BLaER1 treated with 17β-estradiol and CSF1 and Interleukin-3, amounts not matched to agents 10 nM and 100 nM (cell line): ENCODE measurements around the gene CCDC174.
"Not testable (repeated sequence)": the region's sequence is repeated elsewhere in the genome, so short reads cannot be mapped to it uniquely, and the experiment has no call there.

Source experiments
- H3K27ac ChIP-seq, 11 experiments: shearing (Covaris generic); formaldehyde crosslinking; 2 replicates each; pipeline ENCODE4 v1.8.1; 2022
- H3K27me3 ChIP-seq, 11 experiments: shearing (Covaris generic); formaldehyde crosslinking; 2 replicates each; pipeline ENCODE4 v1.8.1; 2022
- H3K36me3 ChIP-seq, 11 experiments: shearing (Covaris generic); formaldehyde crosslinking; 2 replicates each; pipeline ENCODE4 v1.8.1; 2022
- H3K4me1 ChIP-seq, 10 experiments: shearing (Covaris generic); formaldehyde crosslinking; 2 replicates each; pipeline ENCODE4 v1.8.1; 2022
- H3K4me2 ChIP-seq, 11 experiments: shearing (Covaris generic); formaldehyde crosslinking; 2 replicates each; pipeline ENCODE4 v1.8.1; 2022
- H3K4me3 ChIP-seq, 10 experiments: shearing (Covaris generic); formaldehyde crosslinking; 2 replicates each; pipeline ENCODE4 v1.8.1; 2022
- H3K9ac ChIP-seq, 11 experiments: shearing (Covaris generic); formaldehyde crosslinking; 2 replicates each; pipeline ENCODE4 v1.8.1; 2022
- H3K9me3 ChIP-seq, 11 experiments: shearing (Covaris generic); formaldehyde crosslinking; replicated peaks in 1 of 11; 2 replicates each; pipeline ENCODE4 v1.8.1; 2022
- H4K20me1 ChIP-seq, 11 experiments: shearing (Covaris generic); formaldehyde crosslinking; 2 replicates each; pipeline ENCODE4 v1.8.1; 2022
- Cebpa-rat ChIP-seq, 11 experiments: shearing (Covaris generic); IDR thresholded peaks; 2 replicates each; pipeline ENCODE4 v1.8.1; 2022

The CCDC174 gene

GRCh38 chr3:14651440-14652251, at the start of gene CCDC174:
TSS of gene CCDC174 (plus strand) at chr3:14651762. CDS start at chr3:14651837, 75 bp downstream.
- peak within 1 kb of the TSS; percentile 75 to 94 (median 86) for H3K4me2 ChIP-seq
- H3K27ac ChIP-seq = peak within 1 kb of the TSS; percentile 82 to 96 (median 90)
- no peaks in the 10 kb centered on the region for H3K27me3 ChIP-seq
- H3K4me3 ChIP-seq = peak within 1 kb of the TSS; percentile 70 to 90 (median 80)
- H3K4me1 ChIP-seq = peaks cover 24 to 39% (median 29%) of the 10 kb centered on the region in 10 experiments
- H3K9me3 ChIP-seq = no peaks in the 10 kb centered on the region
- peaks cover 0 to 8% (median under 1%) of the 10 kb centered on the region in 11 experiments; a peak in 6 of 22 replicates for H4K20me1 ChIP-seq
- TF ChIP-seq Cebpa-rat (IDR thresholded peaks at IDR 0.05) = no peak
- H3K36me3 ChIP-seq = peaks cover 19 to 33% (median 21%) of the 10 kb centered on the region in 11 experiments
- peak within 1 kb of the TSS; percentile 82 to 98 (median 93) for H3K9ac ChIP-seq

DNA sequence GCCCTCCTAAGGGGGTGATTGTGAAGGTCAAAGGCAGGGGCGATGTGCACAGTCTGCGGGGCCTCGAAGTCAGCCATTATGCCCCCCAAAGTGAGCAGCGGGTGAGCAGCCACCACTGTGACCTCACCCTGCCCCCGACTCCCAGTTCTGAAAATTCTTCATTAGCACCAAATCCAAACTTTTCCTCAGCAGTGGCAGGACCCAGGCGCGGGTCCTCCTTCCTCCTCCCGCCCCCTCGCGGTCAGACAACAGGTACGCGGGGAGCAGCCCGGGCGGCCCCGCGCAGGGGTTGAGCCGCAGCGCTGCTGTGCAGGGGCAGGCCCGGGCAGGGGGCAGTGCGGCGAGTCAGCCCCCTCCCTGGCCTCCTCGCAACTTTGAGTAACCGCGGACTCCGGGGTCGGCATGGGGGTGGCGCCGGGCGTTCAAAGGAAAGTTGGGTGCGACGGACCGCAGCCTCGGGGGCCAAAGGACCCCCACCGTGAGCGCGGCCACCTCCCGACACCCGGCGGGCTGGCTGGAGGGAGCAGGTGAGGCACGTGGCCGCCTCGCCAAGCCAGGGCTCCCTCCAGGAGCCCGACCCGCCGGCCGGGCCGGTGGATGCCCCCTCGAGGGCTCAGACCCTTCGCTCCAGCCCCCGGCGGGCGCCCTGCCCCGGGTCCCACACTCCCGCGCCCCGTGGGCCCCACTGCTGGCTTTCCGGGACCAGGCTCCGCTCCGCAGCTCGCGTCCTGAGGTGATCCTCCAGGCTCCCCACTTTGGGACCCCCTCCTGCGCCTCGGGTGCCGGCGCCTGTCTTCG, 49.4 kb upstream of the CCDC174 start:
- no peak overlapping the region for H3K4me2 ChIP-seq
- no peak overlapping the region for H3K4me3 ChIP-seq
- H3K9me3 ChIP-seq = peaks cover 0 to 7% (median 0%) of the 10 kb centered on the region in 11 experiments; a peak in 4 of 22 replicates
- no peak overlapping the region for H3K9ac ChIP-seq
- no peaks in the 10 kb centered on the region for H3K36me3 ChIP-seq
- peaks cover 0 to 29% (median 12%) of the 10 kb centered on the region in 11 experiments; a peak in 8 of 22 replicates for H3K27me3 ChIP-seq
- peaks cover 0 to 15% (median 0%) of the 10 kb centered on the region in 11 experiments; a peak in 4 of 22 replicates for H4K20me1 ChIP-seq
- H3K27ac ChIP-seq = no peak overlapping the region
- peaks cover 0 to 16% (median 7%) of the 10 kb centered on the region in 10 experiments; a peak in 12 of 20 replicates for H3K4me1 ChIP-seq
- TF ChIP-seq Cebpa-rat (IDR thresholded peaks at IDR 0.05) = no peak

- Histone ChIP-seq H3K27ac (no peak overlapping the region), H3K36me3 (no peaks in the 10 kb centered on the region), H3K4me2 (no peak overlapping the region), H3K9me3 (peaks cover 0 to 7% (median 0%) of the 10 kb centered on the region in 11 experiments; a peak in 4 of 22 replicates), H3K4me3 (no peak overlapping the region), H3K4me1 (peaks cover 0 to 16% (median 7%) of the 10 kb centered on the region in 10 experiments; a peak in 12 of 20 replicates), H4K20me1 (peaks cover 0 to 15% (median 0%) of the 10 kb centered on the region in 11 experiments; a peak in 4 of 22 replicates), H3K27me3 (peaks cover 0 to 29% (median 12%) of the 10 kb centered on the region in 11 experiments; a peak in 8 of 22 replicates), H3K9ac (no peak overlapping the region)
- TF ChIP-seq Cebpa-rat (IDR thresholded peaks at IDR 0.05) = no peak
These were observed 48.5 kb upstream of the CCDC174 start for GRCh38 chr3:14602804-14603644.

DNA sequence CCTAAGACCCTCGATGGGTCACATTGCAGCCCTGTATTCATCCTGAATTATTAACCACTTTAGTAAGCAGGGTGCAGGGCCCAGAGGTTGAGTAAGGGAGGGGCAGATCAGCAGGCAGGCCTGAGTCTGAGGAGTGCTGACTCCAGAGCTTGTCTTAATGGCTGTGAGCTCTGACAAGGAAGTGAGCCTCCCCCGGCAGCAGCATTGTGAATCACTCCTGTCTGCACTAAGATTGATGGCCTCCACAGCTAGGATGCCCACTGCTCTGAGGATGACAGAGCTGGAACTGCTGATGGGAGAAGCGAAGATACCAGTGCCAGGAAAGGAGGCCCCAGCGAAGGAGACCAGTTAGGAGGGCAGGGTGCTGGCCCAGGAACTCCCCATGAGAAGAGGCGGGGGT, 46.5 kb upstream of the CCDC174 start:
- Histone ChIP-seq H3K27ac (no peak overlapping the region), H3K4me3 (no peak overlapping the region), H4K20me1 (peaks cover 0 to 12% (median 0%) of the 10 kb centered on the region in 11 experiments; a peak in 1 of 22 replicates), H3K9me3 (peaks cover 0 to 7% (median 0%) of the 10 kb centered on the region in 11 experiments; a peak in 4 of 22 replicates), H3K4me1 (peaks cover 0 to 16% (median 7%) of the 10 kb centered on the region in 10 experiments; a peak in 12 of 20 replicates), H3K27me3 (peaks cover 0 to 19% (median 12%) of the 10 kb centered on the region in 11 experiments; a peak in 8 of 22 replicates), H3K4me2 (peak overlapping the region in 2 of 11 experiments; percentile 12 to 19; a peak in 2 of 22 replicates), H3K9ac (no peak overlapping the region), H3K36me3 (no peaks in the 10 kb centered on the region)
- no peak for TF ChIP-seq Cebpa-rat (IDR thresholded peaks at IDR 0.05)

- Histone ChIP-seq H3K4me2 (peak overlapping the region in 5 of 11 experiments; percentile 12 to 50 (median 19); a peak in 4 of 22 replicates), H3K27ac (no peak overlapping the region), H4K20me1 (peaks cover 0 to 5% (median 0%) of the 10 kb centered on the region in 11 experiments; a peak in 1 of 22 replicates), H3K9me3 (peaks cover 0 to 7% (median 0%) of the 10 kb centered on the region in 11 experiments; a peak in 4 of 22 replicates), H3K4me1 (peaks cover 0 to 16% (median 7%) of the 10 kb centered on the region in 10 experiments; a peak in 12 of 20 replicates), H3K27me3 (peaks cover 0 to 19% (median 12%) of the 10 kb centered on the region in 11 experiments; a peak in 8 of 22 replicates), H3K36me3 (no peaks in the 10 kb centered on the region), H3K4me3 (no peak overlapping the region), H3K9ac (no peak overlapping the region)
- no peak for TF ChIP-seq Cebpa-rat (IDR thresholded peaks at IDR 0.05)
These were observed 45.8 kb upstream of the CCDC174 start for GRCh38 chr3:14605744-14606143.

DNA sequence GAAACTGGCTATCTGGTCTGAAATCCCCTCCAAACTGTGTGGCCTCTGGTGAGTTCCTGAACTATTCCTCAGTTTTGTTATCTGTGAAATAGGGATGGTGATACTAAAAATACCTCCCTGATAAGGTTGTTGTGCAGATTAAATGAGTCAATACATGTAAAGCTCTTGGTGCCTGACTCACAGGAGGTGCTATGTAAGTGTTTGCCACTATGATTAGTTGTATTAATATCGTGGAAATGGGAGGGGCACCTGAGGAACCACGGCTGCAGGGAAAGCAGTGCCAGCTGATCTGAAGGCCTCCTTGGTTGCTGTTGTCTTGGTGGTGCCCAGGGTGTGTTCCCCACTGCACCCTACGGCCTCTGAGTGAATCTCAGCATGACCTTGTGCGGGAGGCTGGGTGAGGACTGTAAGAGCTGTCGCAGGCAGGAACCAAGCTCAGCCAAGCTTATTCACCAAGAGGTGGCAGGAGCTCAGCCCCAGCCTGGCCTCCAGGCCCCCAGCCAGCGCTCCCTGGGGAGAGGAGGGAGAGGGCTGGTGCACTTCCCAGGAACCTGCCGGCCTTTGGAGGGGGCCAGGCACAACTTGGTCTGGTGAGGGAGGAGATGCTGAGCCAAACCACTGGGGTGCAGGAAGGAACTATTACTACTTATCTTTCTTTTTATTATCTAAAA, 44.8 kb upstream of the CCDC174 start:
- H3K27ac ChIP-seq = no peak overlapping the region
- H3K4me1 ChIP-seq = peaks cover 0 to 16% (median 7%) of the 10 kb centered on the region in 10 experiments; a peak in 12 of 20 replicates
- no peak overlapping the region for H3K4me2 ChIP-seq
- no peaks in the 10 kb centered on the region for H4K20me1 ChIP-seq
- TF ChIP-seq Cebpa-rat (IDR thresholded peaks at IDR 0.05) = no peak
- H3K4me3 ChIP-seq = no peak overlapping the region
- H3K27me3 ChIP-seq = peaks cover 0 to 9% (median 2%) of the 10 kb centered on the region in 11 experiments; a peak in 7 of 22 replicates
- H3K9me3 ChIP-seq = peaks cover 0 to 7% (median 0%) of the 10 kb centered on the region in 11 experiments; a peak in 4 of 22 replicates
- H3K9ac ChIP-seq = no peak overlapping the region
- no peaks in the 10 kb centered on the region for H3K36me3 ChIP-seq

DNA sequence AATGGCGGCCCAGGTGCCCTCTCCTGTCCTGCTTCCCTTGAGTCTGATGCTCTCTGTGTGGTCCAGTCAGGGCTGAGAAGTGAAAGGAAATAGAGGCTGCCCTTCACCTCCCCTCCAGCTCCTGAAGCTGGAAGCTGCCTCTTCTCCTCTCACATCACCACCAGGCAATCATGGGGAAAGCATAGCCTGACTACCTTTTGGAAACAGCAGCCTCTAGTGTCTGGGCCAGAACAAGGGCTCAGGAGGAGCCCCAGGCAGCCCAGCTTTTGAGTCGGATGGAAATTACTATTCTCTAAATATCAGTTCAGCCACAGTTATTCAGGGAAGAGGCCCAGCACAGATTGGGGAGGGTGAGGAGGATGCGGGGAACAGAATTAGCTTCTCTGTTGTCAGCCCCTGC, 43.3 kb upstream of the CCDC174 start:
- Histone ChIP-seq H3K27ac (no peak overlapping the region), H4K20me1 (no peaks in the 10 kb centered on the region), H3K27me3 (no peaks in the 10 kb centered on the region), H3K36me3 (no peaks in the 10 kb centered on the region), H3K9ac (no peak overlapping the region), H3K9me3 (peaks cover 0 to 4% (median 0%) of the 10 kb centered on the region in 11 experiments; a peak in 2 of 22 replicates), H3K4me1 (peaks cover 0 to 16% (median 7%) of the 10 kb centered on the region in 10 experiments; a peak in 12 of 20 replicates), H3K4me2 (no peak overlapping the region), H3K4me3 (no peak overlapping the region)
- TF ChIP-seq Cebpa-rat (IDR thresholded peaks at IDR 0.05) = no peak

DNA sequence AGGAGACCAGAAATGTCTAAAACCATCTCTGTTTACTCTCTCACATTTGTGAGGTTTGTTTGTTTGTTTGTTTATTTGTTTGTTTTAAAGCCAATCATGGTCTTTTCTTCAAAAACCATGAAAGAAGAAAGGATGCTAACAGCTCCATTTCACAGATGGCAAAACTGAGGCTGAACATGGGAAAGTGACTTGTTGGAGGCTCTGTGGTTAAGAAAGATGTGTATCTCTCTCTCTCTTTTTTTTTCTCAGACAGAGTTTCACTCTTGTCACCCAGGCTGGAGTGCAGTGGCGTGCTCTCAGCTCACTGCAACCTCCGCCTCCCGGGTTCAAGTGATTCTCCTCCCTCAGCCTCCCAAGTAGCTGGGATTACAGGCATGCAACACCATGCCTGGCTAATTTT, 42.5 kb upstream of the CCDC174 start:
- not testable (repeated sequence) for H3K4me2 ChIP-seq, H3K36me3 ChIP-seq, H3K4me3 ChIP-seq, H3K27me3 ChIP-seq, H3K9ac ChIP-seq, H3K27ac ChIP-seq, H4K20me1 ChIP-seq, H3K9me3 ChIP-seq
- H3K4me1 ChIP-seq = peaks cover 0 to 16% (median 7%) of the 10 kb centered on the region in 10 experiments; a peak in 12 of 20 replicates
